Activated T-cell treated with anti-CD3 and anti-CD28 coated beads for 1 hour (primary cell): ENCODE measurements around the gene IGSF11.
"Not testable (repeated sequence)": the region's sequence is repeated elsewhere in the genome, so short reads cannot be mapped to it uniquely, and the experiment has no call there.

Experiments used
- DNase-seq: peaks from one replicate; pipeline ENCODE4 v3.0.0-alpha.2; 2020; ENCODE audit warnings: low read depth

Gene IGSF11

DNA sequence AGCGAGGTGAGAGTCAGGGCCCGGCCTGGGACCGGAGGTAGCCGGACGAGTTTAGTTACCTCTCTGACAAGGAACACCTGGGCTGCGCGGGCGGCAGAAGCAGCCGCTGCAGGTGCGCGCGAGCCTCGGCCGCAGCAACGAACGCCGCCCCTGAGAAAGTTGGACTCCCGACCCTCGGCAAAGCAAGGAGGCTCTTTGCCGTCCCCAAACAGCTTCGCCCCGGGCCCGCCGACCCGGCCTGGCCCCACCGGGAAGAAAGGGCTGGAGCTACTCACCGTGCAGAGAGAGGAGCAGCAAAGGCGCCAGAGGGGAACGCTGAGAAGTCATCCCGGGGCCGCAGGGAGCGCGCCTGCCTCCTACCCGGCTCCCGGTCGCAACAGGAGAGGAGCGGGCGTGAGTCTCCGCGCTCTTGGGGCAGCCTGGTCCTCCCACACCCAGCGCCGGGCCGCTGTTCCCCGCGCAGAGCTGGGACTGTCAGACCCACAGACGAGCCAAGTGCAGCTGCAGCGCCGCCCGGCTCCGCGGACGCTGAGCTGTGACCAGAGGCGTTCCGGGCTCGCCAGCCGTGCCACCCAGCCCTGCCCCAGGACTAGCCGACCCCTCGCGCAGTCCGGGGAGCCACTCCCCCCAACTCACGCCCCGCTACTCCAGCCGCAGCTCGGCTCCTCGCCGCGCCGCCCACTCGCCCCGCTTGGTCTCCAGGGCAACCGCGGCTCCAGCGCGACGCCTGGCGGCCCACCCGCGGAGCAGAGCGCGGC is at the start of gene IGSF11:
Gene IGSF11 (minus strand): TSS at position 591 of the 758 bp plus-strand sequence. CDS start 264 bp downstream, at position 327.
- peak; percentile 61 for DNase-seq

GRCh38 chr3:119080364-119080763 is 45.7 kb upstream of the IGSF11 start:
- no peak for DNase-seq

DNA sequence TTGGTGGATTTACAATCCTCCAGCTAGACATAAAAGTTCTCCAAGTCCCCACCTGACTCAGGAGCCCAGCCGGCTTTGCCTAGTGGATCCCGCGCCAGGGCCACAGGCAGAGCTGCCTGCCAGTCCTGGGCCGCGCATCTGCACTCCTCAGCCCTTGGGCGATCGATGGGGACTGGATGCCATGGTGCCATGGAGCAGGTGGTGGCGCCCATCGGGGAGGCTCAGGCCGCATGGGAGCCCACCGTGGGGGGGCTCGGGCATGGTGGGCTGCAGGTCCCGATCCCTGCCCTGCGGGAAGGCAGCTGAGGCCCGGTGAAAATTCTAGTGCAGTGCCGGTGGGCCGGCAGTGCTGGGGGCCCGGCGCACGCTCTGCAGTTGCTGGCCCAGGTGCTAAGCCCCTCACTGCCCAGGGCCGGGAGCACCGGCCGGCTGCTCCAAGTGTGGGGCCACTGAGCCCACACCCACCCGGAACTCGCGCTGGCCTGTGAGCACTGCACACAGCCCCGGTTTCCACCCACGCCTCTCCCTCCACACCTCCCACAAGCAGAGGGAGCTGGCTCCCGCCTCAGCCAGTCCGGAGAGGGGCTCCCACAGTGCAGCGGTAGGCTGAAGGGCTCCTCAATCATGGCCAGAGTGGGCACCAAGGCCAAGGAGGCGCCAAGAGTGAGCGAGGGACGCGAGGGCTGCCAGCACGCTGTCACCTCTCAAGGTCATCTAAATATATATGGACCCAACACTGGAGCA is 38.8 kb upstream of the IGSF11 start:
- no peak for DNase-seq

DNA sequence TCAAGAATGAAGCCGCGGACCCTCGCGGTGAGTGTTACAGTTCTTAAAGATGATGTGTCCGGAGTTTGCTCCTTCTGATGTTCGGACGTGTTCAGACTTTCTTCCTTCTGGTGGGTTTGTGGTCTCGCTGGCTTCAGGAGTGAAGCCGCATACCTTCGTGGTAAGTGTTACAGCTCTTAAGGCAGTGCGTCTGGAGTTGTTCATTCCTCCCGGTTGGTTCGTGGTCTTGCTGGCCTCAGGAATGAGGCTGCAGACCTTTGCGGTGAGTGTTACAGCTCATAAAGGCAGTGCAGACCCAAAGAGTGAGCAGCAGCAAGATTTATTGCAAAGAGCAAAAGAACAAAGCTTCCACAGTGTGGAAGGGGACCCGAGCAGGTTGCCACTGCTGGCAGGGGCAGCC is 37.8 kb upstream of the IGSF11 start:
- DNase-seq: not testable (repeated sequence)

DNA sequence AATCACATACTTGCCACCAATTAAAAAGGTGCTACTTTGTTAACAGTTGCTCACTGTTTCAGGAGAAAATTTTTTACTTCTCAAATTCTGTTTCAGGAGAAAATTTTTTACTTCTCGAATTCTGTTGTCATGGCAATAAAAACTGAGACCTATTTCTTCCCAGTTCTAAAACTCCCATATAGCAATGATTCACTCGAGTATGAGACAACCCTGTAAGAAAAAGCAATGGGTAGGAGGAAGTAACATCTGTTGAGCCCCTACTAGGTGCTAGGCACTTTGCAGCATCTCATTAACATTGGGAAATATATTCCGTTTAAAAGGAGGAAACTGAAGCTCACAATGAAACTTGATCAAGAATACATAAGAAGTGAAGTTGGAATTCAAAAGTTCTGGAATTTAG is 35.1 kb upstream of the IGSF11 start:
- no peak for DNase-seq

- no peak for DNase-seq
Measured at GRCh38 chr3:119063471-119063870, 28.8 kb upstream of the IGSF11 start.

- no peak for DNase-seq
Measured at GRCh38 chr3:119062892-119063291, 28.2 kb upstream of the IGSF11 start.

- no peak for DNase-seq
Measured at GRCh38 chr3:119044593-119044992, 9.9 kb upstream of the IGSF11 start.

GRCh38 chr3:119042162-119042561 is 7.5 kb upstream of the IGSF11 start:
- DNase-seq: no peak

DNA sequence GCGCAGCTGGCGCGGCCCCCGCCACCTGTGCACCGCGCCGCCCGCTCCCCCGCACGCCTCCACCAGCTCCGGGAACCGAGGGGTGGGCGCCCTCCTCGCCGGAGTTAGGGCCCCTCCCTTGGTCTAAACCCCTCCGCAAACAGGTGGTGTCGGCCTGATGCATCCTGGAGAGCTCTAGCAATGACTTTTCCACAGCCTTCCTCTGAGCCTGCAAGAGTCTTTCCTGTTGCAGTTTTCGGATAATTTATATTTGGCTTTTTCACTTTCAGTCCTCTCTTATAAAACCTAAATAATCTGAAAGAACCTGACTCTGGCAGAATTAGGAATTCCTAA is 334 bp upstream of the IGSF11 start:
- DNase-seq: no peak

DNA sequence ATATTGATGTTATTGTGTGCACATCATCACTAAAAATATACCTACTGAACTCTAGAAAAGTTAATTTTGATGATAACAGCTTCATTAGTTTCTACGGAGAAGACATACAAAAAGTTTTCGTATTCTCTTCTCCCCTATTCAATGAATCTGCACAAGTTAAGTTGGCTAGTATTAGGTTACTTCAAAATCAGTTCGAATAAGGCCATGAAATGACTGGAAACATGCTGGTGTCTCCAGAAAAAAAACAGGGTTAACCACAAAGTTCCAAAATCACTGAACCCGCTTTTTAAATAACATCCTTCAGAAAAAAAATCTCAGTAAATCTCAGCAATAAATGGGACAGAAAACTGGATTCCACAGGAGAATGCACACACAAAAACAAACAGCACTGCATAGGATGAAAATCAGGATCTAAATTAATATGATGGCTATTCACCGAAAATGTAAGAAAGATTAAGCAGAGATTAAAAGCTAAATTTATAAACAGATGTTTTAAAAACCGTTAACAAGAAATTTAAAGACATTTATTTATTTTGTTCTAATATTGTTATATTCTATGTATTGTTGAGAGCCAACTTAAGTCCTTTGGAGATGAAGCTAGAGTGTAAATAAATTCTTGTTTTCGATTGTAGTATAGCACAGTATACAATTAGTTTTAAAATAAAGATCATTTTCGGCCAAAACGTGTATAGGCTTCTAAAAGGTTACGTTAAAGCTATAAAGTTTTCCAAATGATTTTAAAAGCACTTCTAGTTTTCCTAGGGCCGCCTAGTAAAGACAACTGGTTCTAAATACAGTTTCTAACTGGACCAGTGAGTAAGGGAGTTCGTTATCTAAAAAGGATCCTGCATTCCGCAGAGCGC is 1.0 kb downstream of the IGSF11 start:
- DNase-seq: no peak

- DNase-seq: no peak
Measured at GRCh38 chr3:119025171-119025795, 9.4 kb downstream of the IGSF11 start.

- no peak for DNase-seq
Measured at GRCh38 chr3:119019767-119020518, 14.7 kb downstream of the IGSF11 start.

DNA sequence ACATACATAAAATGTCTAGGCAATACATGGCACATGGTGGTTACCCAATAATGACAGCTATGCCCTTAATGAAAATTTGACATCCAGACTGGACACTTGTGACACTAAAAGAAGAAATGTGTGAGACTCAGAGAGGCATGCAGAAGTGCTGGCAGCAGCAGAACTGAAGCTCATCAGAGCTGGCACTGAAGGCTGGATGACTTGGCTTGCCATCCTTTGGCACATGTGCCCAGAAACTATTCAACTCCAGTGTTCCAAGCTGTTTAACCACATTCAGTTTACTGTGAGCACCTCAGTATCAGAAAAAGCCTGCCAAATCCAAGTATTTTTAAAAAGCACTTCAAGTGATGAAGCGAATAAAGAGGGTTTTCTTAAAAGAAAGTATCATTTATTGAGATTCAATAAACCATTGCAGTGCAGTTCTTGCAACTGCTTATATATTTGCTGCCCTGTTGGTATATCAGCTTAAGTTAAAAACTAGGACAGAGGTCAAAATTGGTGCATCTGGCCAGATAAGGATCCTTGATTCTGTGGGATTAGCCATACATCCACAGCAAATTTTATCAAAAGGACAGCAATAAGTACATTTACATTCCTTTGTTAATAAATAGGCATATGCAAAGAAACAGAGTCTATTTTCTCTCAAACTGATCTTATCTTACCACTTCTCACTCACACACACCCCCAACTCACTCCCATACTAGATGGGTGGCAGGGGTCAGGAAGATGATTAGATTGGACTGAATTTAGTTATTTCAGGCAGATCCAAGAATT is 15.8 kb downstream of the IGSF11 start:
- no peak for DNase-seq

DNA sequence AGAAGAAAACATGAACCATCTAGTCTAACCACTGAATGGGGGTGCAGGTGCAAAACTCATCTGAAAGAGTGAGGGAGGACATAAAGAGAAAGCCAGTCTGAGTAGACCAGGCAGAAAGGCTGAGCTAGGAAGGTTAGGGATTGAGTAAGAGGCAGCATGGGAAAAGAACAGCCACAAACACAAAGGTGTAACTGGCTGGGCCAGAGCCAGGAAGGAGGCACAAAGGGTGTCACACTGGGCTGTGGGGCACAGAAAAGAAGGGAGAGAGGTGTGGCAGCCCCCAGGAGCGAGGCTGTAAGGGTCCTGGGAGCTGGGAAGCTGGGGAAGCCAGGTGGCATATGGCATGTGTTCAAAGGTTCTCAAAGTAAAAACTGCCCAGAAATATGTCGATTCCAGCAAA is 18.7 kb downstream of the IGSF11 start:
- DNase-seq: no peak

- DNase-seq: no peak
Measured at GRCh38 chr3:119013951-119014350, 20.7 kb downstream of the IGSF11 start.

GRCh38 chr3:119011528-119011927 is 23.1 kb downstream of the IGSF11 start:
- no peak for DNase-seq

- DNase-seq: no peak
Measured at GRCh38 chr3:118997190-118997589, 37.5 kb downstream of the IGSF11 start.

GRCh38 chr3:118991775-118992174 is 42.9 kb downstream of the IGSF11 start:
- DNase-seq: no peak

GRCh38 chr3:118990823-118991560 is 43.7 kb downstream of the IGSF11 start:
- DNase-seq: no peak
